ENCODE measurements around the gene BCL2L14. TPM values are rescaled to one million over a fixed set of nuclear protein-coding genes. Genes with fewer than 3 reads are reported as not detected.

The BCL2L14 gene
- total and polyA plus RNA-seq, 5 donors, result not detected

DNA sequence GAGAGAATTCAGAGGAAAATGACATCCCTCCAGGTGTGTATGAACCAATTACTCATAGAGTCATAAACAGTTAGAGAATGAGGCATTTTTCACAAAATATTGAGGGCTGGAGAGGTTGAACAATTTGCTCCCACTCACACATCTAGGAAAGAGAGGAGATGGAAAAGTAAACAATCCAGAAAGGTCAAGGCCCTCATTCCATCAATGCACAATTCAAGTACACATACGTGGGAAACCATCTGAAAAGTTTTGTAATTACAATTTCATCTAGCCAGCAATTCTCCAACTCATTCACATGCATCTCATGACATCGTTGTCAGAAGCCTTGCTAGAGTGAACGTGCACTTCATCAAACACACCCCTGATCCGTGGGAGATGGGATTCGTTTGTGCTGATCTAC lies 15.7 kb upstream of the BCL2L14 start:
- intact Hi-C loops (cut with DNase I), result no loop called here
- Histone ChIP-seq H3K4me3 (ENCODE audit: low read length) (no peak overlapping the region), H3K27ac (ENCODE audit: low read length) (no peak overlapping the region), H3K4me1 (ENCODE audit: control insufficient read depth, insufficient read depth, low read length) (no peaks in the 10 kb centered on the region), H3K27me3 (ENCODE audit: control insufficient read depth, insufficient read depth) (no peaks in the 10 kb centered on the region), H3K9me3 (ENCODE audit: control insufficient read depth, low read length) (no peaks in the 10 kb centered on the region)
- DNase-seq (no peak), ATAC-seq (no peak)
- whole genome bisulfite sequencing, result 57% methylated on average over 5 of the region's 5 CpGs

DNA sequence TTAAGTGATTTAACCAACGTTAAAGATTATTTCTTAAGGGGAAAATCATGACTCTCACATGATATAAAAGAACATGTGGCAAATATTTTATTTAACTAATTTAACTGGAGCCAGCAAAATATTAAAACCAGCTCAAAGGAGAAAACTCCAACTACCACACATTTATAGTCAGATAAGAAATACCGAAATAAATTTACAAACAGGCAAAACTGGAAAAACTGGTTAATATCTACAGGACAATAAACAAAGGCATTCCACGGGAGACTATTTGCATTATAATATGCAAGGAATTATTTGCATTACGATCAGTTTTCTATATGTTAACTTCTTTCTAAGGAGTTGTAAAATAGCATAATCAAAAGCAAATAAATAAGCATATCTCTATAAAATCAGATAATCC lies 13.8 kb upstream of the BCL2L14 start:
- intact Hi-C loops (cut with DNase I), result no loop called here
- H3K9me3 ChIP-seq (ENCODE audit: control insufficient read depth, low read length), result no peaks in the 10 kb centered on the region
- WGBS, result 74% methylated on average over 4 of the region's 4 CpGs
- DNase-seq (no peak), ATAC-seq (no peak)
- H3K4me1 ChIP-seq (ENCODE audit: control insufficient read depth, insufficient read depth, low read length), result no peaks in the 10 kb centered on the region
- H3K27ac ChIP-seq (ENCODE audit: low read length), result no peak overlapping the region
- no peaks in the 10 kb centered on the region for H3K27me3 ChIP-seq (ENCODE audit: control insufficient read depth, insufficient read depth)
- H3K4me3 ChIP-seq (ENCODE audit: low read length), result no peak overlapping the region

DNA sequence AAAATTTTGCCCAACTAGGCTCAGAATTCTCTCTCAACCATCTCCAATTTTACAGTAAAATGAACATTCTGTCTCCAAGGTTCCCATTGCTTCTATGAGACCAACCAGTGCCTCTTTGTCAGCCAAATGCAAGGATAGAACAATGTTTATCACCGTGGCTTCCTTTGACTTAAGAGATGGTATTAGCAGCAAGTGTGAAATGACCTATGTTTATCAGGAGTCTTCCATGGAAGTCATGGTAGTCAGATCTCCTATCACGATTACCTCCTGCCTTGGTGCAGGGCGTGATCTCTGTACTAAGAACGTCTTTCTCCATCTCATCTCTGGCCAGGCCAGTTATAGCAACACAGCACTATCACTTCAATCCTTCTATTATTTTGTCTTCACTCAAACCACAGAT lies 6.1 kb upstream of the BCL2L14 start:
- 75% methylated on average over 4 of the region's 4 CpGs for WGBS
- Histone ChIP-seq H3K27me3 (ENCODE audit: control insufficient read depth, insufficient read depth) (no peaks in the 10 kb centered on the region), H3K4me3 (ENCODE audit: low read length) (no peak overlapping the region), H3K27ac (ENCODE audit: low read length) (no peak overlapping the region), H3K4me1 (ENCODE audit: control insufficient read depth, insufficient read depth, low read length) (no peaks in the 10 kb centered on the region), H3K9me3 (ENCODE audit: control insufficient read depth, low read length) (no peaks in the 10 kb centered on the region)
- no peak for DNase-seq
- intact Hi-C loops (cut with DNase I), result no loop called here
- ATAC-seq, result no peak

DNA sequence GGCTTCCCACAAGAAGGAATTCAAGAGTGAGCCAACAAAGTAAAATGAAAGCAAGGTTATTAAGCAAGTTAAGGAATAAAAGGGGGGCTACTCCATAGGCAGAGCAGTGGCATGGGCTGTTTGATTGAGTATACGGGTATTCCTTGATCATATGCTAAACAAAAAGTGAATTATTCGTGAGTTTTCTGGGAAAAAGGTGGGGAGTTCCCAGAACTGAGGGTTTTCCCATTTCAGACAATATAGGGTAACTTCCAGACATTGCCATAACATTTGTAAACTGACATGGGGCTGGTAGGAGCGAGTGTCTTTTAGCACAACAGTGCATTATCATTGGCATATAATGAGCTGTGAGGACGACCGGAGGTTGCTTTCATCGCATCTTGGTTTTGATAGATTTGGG lies 2.0 kb upstream of the BCL2L14 start:
- no peak for ATAC-seq
- Histone ChIP-seq H3K4me1 (ENCODE audit: control insufficient read depth, insufficient read depth, low read length) (no peaks in the 10 kb centered on the region), H3K27me3 (ENCODE audit: control insufficient read depth, insufficient read depth) (no peaks in the 10 kb centered on the region), H3K9me3 (ENCODE audit: control insufficient read depth, low read length) (no peaks in the 10 kb centered on the region), H3K27ac (ENCODE audit: low read length) (no peak overlapping the region), H3K4me3 (ENCODE audit: low read length) (no peak overlapping the region)
- intact Hi-C loops (cut with DNase I), result no loop called here
- DNase-seq, result no peak
- WGBS, result 78% methylated on average over 6 of the region's 6 CpGs

DNA sequence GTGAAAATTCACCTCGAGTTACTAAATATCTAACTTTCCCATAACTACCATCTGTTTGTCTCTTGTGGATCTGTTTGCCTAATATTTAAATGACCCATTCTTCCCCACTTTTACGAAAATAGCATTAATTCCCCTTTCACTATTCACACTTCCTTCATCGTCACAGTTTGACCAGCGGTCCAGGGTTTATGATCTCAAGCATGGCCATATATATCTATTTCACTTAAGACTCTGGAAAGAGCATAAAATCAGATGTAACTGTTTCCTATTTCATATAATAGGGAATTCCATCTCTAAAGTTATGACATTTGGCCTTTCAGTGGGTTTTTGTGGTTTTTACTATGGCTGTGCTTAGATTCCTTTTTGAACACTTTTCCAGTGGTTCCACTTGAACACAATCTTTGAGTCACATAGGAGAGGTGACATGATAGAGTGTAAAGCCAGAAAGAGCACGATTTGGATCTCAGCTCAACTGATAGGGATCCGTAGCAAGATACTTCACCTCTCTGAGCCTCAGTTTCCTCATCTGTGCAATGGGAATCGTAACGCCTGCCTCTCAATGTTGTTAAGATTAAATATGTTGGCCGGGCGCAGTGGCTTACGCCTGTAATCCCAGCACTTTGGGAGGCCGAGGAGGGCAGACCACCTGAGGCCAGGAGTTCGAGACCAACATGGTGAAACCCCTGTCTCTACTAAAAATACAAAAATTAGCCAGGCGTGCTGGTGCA lies 754 bp upstream of the BCL2L14 start:
- intact Hi-C loops (cut with DNase I), result no loop called here
- Histone ChIP-seq H3K27ac (ENCODE audit: low read length) (no peak overlapping the region), H3K4me3 (ENCODE audit: low read length) (no peak overlapping the region), H3K4me1 (ENCODE audit: control insufficient read depth, insufficient read depth, low read length) (no peaks in the 10 kb centered on the region), H3K27me3 (ENCODE audit: control insufficient read depth, insufficient read depth) (no peaks in the 10 kb centered on the region), H3K9me3 (ENCODE audit: control insufficient read depth, low read length) (no peaks in the 10 kb centered on the region)
- DNase-seq, result no peak
- WGBS, result 91% methylated on average over 14 of the region's 14 CpGs
- ATAC-seq, result no peak

DNA sequence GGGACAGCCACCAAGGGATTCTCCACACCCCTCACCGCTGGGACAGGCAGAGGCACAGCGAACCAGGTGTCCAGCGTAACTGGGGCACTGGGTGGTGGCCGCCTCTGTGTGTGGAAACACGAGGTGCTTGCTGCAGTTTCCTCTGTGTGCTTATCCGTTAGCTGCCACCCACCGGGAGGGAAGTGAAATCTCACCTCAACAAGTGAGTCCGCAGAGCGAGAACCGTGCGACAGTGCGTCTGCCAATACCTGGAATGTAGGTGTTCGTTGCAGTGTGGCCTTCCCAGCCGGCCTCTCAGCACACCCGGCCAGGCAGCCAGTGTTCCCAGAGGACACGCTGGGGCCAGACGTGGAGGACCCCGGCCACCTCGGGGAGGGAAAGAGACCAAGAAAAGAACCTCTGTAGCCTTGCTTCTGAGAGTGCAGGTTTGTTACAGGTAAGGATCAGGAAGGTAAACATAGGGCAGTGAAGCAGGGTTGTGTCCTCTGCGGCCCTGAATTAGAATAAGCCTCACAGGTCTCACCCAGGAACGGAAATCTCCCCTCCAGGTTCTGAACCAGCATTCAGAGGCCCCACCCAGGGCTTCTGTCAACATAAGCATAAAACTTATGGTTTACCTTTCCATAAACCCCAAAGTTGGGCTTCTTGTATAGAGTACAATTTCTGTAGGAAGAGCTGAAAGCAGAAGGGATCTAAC lies 1.5 kb downstream of the BCL2L14 start:
- Histone ChIP-seq H3K27ac (ENCODE audit: low read length) (no peak overlapping the region), H3K27me3 (ENCODE audit: control insufficient read depth, insufficient read depth) (no peaks in the 10 kb centered on the region), H3K9me3 (ENCODE audit: control insufficient read depth, low read length) (no peaks in the 10 kb centered on the region), H3K4me1 (ENCODE audit: control insufficient read depth, insufficient read depth, low read length) (no peaks in the 10 kb centered on the region), H3K4me3 (ENCODE audit: low read length) (no peak overlapping the region)
- peak in 1 of 2 donors; percentile 32 for ATAC-seq
- no peak for DNase-seq
- 73% methylated on average over 21 of the region's 21 CpGs for WGBS
- intact Hi-C loops (cut with DNase I), result no loop called here

DNA sequence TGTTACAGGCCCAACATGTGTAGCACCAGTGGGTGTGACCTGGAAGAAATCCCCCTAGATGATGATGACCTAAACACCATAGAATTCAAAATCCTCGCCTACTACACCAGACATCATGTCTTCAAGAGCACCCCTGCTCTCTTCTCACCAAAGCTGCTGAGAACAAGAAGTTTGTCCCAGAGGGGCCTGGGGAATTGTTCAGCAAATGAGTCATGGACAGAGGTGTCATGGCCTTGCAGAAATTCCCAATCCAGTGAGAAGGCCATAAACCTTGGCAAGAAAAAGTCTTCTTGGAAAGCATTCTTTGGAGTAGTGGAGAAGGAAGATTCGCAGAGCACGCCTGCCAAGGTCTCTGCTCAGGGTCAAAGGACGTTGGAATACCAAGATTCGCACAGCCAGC lies 8.6 kb downstream of the BCL2L14 start:
- intact Hi-C loops (cut with DNase I), result loop anchor here in 1 of 4 donors (5.0 kb wide), 1 partner anchor 262 kb away; no protein-coding TSS in a partner anchor
- H3K4me1 ChIP-seq (ENCODE audit: control insufficient read depth, insufficient read depth, low read length), result no peaks in the 10 kb centered on the region
- DNase-seq (no peak), ATAC-seq (no peak)
- H3K27ac ChIP-seq (ENCODE audit: low read length), result no peak overlapping the region
- H3K9me3 ChIP-seq (ENCODE audit: control insufficient read depth, low read length), result no peaks in the 10 kb centered on the region
- no peak overlapping the region for H3K4me3 ChIP-seq (ENCODE audit: low read length)
- 74% methylated on average over 5 of the region's 5 CpGs for WGBS
- no peaks in the 10 kb centered on the region for H3K27me3 ChIP-seq (ENCODE audit: control insufficient read depth, insufficient read depth)

DNA sequence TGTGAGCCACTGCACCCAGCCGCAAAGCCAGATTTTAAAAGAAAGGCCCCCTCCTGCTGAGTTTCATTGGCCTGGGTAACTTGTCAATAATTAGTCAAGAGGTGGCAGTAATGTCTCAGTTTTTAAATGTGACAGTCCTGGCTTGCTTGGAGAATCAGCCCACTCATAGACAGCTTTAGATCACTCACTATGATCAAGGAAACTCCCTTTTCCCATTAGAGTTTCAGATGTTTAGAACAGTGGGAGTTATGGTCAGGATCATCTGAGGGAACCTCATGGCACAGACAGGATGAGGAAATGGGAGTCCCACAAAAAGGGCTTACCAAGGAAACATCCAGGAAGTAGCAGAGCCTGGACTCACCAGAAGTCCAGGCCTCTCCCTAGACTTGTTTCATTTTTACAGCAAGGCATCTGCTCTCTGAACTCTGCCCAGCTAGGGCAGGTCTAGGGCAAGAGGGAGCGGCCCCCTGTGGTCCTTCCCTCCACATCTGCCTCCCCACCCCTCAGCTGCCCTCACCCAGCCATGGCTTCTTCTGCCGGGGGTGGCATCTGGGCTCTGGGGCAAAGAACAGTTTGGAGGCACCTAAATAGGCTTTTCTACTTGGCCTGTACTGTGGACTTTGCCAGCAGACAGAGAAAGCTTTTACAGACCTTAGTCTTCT lies 11.2 kb downstream of the BCL2L14 start:
- intact Hi-C loops (cut with DNase I), result loop anchor here in 3 of 4 donors (2.0 to 5.0 kb wide), 4 partner anchors 185 to 250 kb away; partner anchors contain the start of gene LRP6 (in 1 of the 3)
- Histone ChIP-seq H3K27me3 (ENCODE audit: control insufficient read depth, insufficient read depth) (no peaks in the 10 kb centered on the region), H3K27ac (ENCODE audit: low read length) (peak overlapping the region; percentile 95), H3K9me3 (ENCODE audit: control insufficient read depth, low read length) (no peaks in the 10 kb centered on the region), H3K4me3 (ENCODE audit: low read length) (no peak overlapping the region), H3K4me1 (ENCODE audit: control insufficient read depth, insufficient read depth, low read length) (no peaks in the 10 kb centered on the region)
- WGBS, result 70% methylated on average over 3 of the region's 3 CpGs
- ATAC-seq (peak; percentile 83 to 85), DNase-seq (no peak)

DNA sequence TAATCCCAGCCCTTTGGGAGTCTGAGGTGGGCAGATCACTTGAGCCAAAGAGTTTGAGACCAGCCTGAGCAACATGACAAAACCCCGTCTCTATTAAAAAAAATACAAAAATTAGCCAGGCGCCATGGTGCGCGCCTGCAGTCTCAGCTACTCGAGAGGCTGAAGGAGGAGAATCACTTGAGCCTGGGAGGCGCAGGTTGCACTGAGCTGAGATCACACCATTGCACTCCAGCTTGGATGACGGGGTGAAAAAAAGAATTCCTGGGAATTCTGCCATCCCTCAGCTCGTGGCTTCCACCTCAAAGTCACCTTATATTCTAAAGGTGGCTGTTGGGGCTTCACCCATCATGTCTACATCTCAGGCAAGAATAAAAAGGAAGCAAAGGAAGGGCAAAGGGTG lies 12.9 kb downstream of the BCL2L14 start:
- Histone ChIP-seq H3K4me3 (ENCODE audit: low read length) (no peak overlapping the region), H3K4me1 (ENCODE audit: control insufficient read depth, insufficient read depth, low read length) (no peaks in the 10 kb centered on the region), H3K27ac (ENCODE audit: low read length) (no peak overlapping the region), H3K9me3 (ENCODE audit: control insufficient read depth, low read length) (no peaks in the 10 kb centered on the region), H3K27me3 (ENCODE audit: control insufficient read depth, insufficient read depth) (no peaks in the 10 kb centered on the region)
- DNase-seq (no peak), ATAC-seq (no peak)
- 84% methylated on average over 8 of the region's 8 CpGs for WGBS
- intact Hi-C loops (cut with DNase I), result loop anchor here in 2 of 4 donors (5.0 kb wide), 3 partner anchors 184 to 249 kb away; partner anchors contain the start of gene LRP6 (in 1 of the 2)

DNA sequence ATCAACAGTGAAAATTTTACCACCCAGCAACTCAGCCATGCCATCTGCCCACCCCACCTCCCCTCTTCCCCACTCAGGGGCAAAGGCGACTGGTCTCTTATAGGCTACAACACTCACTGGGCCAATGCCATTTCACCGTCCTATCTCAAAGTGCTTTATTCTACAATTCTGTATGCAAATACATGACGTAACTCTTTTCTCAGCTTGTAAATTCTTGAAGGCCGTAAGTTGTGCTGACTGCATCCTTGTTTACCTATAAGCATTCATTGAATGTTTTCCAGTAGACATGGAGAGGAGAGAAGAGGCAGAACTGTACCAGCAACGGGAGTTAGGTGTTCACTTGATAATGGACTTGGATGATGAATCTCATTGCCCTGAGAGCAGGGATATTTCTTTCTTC lies 15.6 kb downstream of the BCL2L14 start:
- 94% methylated on average over 5 of the region's 5 CpGs for WGBS
- ATAC-seq (no peak), DNase-seq (no peak)
- H3K27me3 ChIP-seq (ENCODE audit: control insufficient read depth, insufficient read depth), result no peaks in the 10 kb centered on the region
- no peaks in the 10 kb centered on the region for H3K4me1 ChIP-seq (ENCODE audit: control insufficient read depth, insufficient read depth, low read length)
- no peaks in the 10 kb centered on the region for H3K9me3 ChIP-seq (ENCODE audit: control insufficient read depth, low read length)
- intact Hi-C loops (cut with DNase I), result no loop called here
- no peak overlapping the region for H3K4me3 ChIP-seq (ENCODE audit: low read length)
- H3K27ac ChIP-seq (ENCODE audit: low read length), result no peak overlapping the region

Data from right cardiac atrium (tissue), 5 donors.